ENCODE data around the gene RAB23.

DNA sequence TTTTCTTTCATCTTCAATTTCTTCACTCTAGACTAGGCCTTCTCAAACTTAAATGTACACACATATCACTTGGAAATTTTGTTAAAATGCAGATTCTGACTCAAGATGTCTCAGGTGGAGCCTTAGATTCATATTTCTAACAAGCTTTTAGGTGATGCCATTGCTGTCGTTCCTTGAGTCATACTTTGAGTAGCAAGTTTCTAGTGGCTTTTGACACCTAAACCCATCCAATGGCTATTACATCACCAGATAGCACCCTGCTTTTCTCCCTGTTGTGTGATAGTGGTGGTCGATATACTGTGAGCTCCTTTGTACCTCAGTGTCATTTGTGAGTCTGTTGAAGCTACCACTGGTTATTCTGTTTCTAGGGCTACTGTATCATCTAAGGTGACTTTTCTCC lies 84.8 kb downstream of the RAB23 start:
- TF ChIP-seq POLR2AphosphoS5 (IDR thresholded peaks at IDR 0.05; ENCODE audit: insufficient read depth, low read depth, low read length) (no peak), EZH2 (IDR thresholded peaks at IDR 0.05; ENCODE audit: borderline replicate concordance, low read depth, low read length, severe bottlenecking) (no peak), GATA2 (IDR thresholded peaks at IDR 0.05; ENCODE audit: insufficient read depth, insufficient read length, low read depth, low read length) (no peak)
- TF ChIP-seq, protein P1, sequence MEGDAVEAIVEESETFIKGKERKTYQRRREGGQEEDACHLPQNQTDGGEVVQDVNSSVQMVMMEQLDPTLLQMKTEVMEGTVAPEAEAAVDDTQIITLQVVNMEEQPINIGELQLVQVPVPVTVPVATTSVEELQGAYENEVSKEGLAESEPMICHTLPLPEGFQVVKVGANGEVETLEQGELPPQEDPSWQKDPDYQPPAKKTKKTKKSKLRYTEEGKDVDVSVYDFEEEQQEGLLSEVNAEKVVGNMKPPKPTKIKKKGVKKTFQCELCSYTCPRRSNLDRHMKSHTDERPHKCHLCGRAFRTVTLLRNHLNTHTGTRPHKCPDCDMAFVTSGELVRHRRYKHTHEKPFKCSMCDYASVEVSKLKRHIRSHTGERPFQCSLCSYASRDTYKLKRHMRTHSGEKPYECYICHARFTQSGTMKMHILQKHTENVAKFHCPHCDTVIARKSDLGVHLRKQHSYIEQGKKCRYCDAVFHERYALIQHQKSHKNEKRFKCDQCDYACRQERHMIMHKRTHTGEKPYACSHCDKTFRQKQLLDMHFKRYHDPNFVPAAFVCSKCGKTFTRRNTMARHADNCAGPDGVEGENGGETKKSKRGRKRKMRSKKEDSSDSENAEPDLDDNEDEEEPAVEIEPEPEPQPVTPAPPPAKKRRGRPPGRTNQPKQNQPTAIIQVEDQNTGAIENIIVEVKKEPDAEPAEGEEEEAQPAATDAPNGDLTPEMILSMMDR (IDR thresholded peaks at IDR 0.05; ENCODE audit: extremely low read depth in 1 of 2, insufficient read depth in 1 of 2, low read depth in 1 of 2, low read length in 2 of 2), result no peak
- TF ChIP-seq, protein P2, sequence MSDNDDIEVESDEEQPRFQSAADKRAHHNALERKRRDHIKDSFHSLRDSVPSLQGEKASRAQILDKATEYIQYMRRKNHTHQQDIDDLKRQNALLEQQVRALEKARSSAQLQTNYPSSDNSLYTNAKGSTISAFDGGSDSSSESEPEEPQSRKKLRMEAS (IDR thresholded peaks at IDR 0.05; ENCODE audit: insufficient read depth, insufficient read length), result no peak
